ENCODE data around the gene GPC2.
"Not testable (repeated sequence)": the region's sequence is repeated elsewhere in the genome, so short reads cannot be mapped to it uniquely, and the experiment has no call there.

Gene GPC2

GRCh38 chr7:100152404-100152803 is 24.8 kb downstream of the GPC2 start:
- H3K4me3 ChIP-seq (ENCODE audit: low read depth, low read length) = no peak overlapping the region

GRCh38 chr7:100148559-100149328 is 28.4 kb downstream of the GPC2 start, which contains the start of gene LAMTOR4:
TSS of gene LAMTOR4 (plus strand) at chr7:100148918. CDS start at chr7:100148973, 55 bp downstream.
- peak within 1 kb of the TSS; percentile 81 for H3K4me3 ChIP-seq (ENCODE audit: low read depth, low read length)

DNA sequence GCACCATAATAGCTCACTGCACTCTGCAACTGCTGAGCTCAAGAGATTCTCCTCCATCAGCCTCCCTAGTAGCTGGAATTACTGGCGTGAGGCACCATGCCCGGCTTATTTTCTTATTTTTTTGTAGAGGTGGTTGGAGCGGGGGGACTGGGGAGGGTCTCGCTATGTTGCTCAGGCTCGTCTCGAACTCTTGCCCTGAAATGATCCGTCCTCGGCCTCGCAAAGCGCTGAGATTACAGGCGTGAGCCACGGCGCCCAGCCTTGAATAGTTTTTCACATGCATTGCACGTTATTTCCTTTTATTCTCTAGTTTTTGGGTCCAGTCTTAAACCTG is 29.0 kb downstream of the GPC2 start:
- H3K4me3 ChIP-seq (ENCODE audit: low read depth, low read length) = no peak overlapping the region

- no peak overlapping the region for H3K4me3 ChIP-seq (ENCODE audit: low read depth, low read length)
Measured at GRCh38 chr7:100147278-100147677, 29.9 kb downstream of the GPC2 start.

- H3K4me3 ChIP-seq (ENCODE audit: low read depth, low read length) = not testable (repeated sequence)
Measured at GRCh38 chr7:100146350-100146749, 30.8 kb downstream of the GPC2 start.

DNA sequence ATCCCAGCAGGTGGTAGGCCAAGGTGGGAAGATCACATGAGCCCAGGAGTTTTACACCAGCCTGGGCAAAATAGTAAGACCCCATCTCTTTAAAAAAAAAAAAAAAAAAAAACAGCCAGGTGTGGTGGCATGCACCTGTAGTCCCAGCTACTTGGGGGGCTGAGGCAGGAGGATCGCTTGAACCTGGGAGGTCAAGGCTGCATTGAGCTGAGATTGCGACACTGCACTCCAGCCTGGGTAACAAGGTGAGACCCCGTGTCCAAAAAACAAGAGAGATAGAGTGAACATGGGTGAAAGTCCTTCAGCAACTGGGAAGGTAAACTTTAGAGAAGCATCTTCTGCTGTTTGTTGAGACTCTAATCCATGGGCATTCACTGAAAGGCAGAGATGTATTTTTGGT is 34.7 kb downstream of the GPC2 start:
- no peak overlapping the region for H3K4me3 ChIP-seq (ENCODE audit: low read depth, low read length)

GRCh38 chr7:100141555-100141949 is 35.6 kb downstream of the GPC2 start:
- H3K4me3 ChIP-seq (ENCODE audit: low read depth, low read length) = no peak overlapping the region

GRCh38 chr7:100137851-100138760 is 39.1 kb downstream of the GPC2 start:
- no peak overlapping the region for H3K4me3 ChIP-seq (ENCODE audit: low read depth, low read length)

GRCh38 chr7:100132697-100133151 is 44.5 kb downstream of the GPC2 start:
- no peak overlapping the region for H3K4me3 ChIP-seq (ENCODE audit: low read depth, low read length)

GRCh38 chr7:100132126-100132525 is 45.1 kb downstream of the GPC2 start:
- H3K4me3 ChIP-seq (ENCODE audit: low read depth, low read length) = no peak overlapping the region

DNA sequence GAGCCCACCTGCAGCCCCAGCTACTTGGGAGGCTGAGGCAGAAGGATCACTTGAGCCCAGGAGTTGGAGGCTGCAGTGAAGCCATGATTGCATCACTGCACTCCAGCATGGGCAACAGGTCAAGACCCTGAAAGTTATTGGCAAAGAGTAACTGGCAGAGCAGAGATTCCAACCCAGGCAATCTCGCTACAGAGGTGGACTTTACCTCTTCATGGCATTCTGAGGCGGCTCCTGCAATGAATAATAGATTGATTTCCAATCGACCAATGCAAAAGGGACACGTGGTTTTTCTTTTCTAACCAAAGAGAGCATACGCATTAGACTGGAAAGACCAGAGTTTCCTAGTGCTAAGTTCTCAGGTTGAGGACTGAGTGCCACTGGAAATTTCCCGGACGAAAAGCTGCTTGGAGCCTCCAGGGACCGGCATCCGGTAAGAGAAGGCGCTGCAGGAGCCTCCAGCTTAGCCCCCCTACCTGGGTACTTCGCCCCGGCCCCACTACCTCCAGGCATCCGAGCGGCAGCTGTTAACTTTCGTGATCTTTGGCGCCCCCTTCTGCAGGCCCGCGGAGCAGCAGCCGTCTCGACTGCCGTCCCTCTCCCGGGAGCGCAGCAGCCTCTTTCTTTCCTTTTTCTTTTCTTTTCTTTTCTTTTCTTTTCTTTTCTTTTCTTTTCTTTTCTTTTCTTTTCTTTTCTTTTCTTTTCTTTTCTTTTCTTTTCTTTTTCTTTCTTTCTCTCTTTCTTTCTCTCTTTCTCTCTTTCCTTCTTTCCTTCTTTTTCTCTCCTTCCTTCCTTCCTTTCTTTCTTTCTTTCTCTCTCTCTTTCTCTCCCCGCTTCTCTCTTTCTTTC is 46.4 kb downstream of the GPC2 start:
- H3K4me3 ChIP-seq (ENCODE audit: low read depth, low read length) = no peak overlapping the region

DNA sequence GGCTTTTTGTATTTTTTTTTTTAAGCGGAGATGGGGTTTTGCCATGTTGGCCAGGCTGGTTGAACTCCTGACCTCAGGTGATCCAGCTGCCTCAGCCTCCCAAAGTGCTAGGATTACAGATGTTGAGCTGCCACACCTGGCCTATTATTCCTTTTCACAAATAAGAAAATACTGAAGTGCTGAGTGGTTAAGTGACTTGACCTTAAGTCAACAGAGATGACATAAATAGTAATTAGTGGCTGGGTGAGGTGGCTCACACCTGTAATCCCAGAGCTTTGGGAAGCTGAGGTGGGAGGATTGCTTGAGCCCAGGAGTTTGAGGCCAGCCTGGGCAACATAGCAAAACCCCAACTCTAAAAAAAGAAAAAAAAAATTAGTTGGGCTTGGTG is 47.0 kb downstream of the GPC2 start:
- not testable (repeated sequence) for H3K4me3 ChIP-seq (ENCODE audit: low read depth, low read length)

- H3K4me3 ChIP-seq (ENCODE audit: low read depth, low read length) = no peak overlapping the region
Measured at GRCh38 chr7:100128637-100128963, 48.6 kb downstream of the GPC2 start.

- H3K4me3 ChIP-seq (ENCODE audit: low read depth, low read length) = peak overlapping the region; percentile 88
Measured at GRCh38 chr7:100127866-100128636, 49.1 kb downstream of the GPC2 start.

- peak within 1 kb of the TSS; percentile 88 for H3K4me3 ChIP-seq (ENCODE audit: low read depth, low read length)
Measured at GRCh38 chr7:100126931-100127865, 50.0 kb downstream of the GPC2 start, which contains the start of gene MBLAC1. TSS of gene MBLAC1 (plus strand) at chr7:100126967. CDS start at chr7:100127396, 429 bp downstream.

DNA sequence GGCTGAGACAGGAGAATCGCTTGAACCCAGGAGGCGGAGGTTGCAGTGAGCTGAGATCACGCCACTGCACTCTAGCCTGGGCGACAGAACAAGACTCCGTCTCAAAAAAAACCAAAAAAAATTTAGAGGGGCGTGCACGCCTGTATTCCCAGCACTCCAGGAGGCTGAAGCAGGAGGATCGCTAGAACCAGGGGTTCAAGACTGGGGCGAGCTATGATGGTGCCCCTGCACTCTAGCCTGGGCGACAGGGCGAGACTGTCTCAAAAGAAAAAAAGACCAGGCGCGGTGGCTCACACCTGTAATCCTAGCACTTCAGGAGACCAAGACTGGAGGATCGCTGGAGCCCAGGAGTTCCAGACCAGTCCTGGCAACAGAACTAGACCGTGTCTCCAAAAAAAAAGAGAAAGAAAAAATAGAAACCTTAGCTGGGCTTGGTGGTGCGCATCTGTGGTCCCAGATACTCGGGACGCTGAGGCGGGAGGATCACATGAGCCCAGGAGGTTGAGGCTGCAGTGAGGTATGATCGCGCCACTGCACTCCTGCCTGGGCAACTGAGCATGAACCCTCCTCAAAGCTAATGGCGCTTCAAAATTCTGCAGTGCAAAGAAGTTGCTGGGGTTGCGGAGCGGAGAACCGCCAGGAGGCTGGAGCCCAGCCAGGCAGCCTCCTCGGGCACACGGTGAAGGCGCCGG is 50.8 kb downstream of the GPC2 start:
- H3K4me3 ChIP-seq (ENCODE audit: low read depth, low read length) = peak overlapping the region; percentile 88

DNA sequence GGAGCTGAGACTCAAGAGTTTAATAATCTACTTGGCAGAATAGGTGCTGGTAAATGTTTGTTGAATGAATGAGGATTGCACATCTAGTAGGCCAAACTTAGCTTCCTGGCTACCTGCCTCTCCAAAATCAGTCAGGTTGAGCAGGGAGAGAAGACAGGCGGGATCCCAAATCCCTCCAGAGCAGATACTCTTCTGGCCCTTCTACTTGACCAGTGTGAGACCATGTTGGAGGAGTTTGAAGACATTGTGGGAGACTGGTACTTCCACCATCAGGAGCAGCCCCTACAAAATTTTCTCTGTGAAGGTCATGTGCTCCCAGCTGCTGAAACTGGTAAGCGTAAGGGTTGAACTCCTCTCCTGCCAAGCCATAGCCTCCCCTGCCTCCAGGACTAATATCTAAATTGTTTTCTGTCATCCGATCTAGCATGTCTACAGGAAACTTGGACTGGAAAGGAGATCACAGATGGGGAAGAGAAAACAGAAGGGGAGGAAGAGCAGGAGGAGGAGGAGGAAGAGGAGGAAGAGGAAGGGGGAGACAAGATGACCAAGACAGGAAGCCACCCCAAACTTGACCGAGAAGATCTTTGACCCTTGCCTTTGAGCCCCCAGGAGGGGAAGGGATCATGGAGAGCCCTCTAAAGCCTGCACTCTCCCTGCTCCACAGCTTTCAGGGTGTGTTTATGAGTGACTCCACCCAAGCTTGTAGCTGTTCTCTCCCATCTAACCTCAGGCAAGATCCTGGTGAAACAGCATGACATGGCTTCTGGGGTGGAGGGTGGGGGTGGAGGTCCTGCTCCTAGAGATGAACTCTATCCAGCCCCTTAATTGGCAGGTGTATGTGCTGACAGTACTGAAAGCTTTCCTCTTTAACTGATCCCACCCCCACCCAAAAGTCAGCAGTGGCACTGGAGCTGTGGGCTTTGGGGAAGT is 52.6 kb downstream of the GPC2 start:
- H3K4me3 ChIP-seq (ENCODE audit: low read depth, low read length) = no peak overlapping the region

DNA sequence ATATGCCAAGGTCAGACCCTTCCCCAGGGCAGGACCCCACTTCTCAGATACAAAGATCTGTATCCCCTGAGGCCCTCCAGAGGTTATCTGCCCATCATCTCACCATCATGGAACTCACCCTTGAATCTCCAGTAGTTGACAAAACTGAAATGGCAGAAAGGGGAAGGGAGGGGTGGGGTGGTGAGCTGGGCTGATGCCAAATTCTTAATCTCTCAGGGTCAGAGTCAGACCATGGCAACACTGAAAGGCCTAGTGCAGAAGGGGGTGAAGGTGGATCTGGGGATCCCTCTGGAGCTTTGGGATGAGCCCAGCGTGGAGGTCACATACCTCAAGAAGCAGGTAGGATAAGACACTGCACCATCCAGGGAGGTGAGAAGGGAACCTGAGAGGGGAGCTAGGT is 54.6 kb downstream of the GPC2 start:
- no peak overlapping the region for H3K4me3 ChIP-seq (ENCODE audit: low read depth, low read length)

Data from iPS-11a (cell line).